22Rv1 (cell line): ENCODE results near the gene VIPR1.

Experiments
- ZFX ChIP-seq: fragments of 450-650 bp; IDR thresholded peaks from 2 replicates; pipeline ENCODE4 v1.6.1; 2017; ENCODE audit warnings: antibody characterized with exemption, borderline replicate concordance
- TF ChIP-seq, protein P1 (sequence below): fragments of 450-650 bp; IDR thresholded peaks from 2 replicates; pipeline ENCODE4 v1.5.1; 2017; ENCODE audit warnings: mild to moderate bottlenecking

DNA sequence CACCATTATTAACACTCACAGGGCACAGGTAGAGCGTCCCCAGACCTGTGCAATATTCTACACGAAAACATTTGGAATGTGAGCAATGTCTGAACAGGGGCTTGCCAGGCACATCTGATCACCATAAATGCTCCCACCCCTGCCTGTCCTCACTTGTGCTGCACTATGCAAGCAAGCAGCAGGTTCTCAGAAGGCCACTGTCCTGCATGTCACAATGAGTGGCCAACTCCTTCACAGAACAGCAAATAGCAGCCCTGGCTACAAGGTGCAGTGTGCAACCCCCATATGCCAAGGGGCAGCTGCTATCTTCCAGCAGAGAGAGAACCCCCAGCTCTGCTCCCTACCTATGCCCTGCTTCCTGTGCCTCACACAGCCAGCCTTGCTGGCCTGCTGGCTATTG is 46.7 kb downstream of the VIPR1 start:
- TF ChIP-seq, protein P1, sequence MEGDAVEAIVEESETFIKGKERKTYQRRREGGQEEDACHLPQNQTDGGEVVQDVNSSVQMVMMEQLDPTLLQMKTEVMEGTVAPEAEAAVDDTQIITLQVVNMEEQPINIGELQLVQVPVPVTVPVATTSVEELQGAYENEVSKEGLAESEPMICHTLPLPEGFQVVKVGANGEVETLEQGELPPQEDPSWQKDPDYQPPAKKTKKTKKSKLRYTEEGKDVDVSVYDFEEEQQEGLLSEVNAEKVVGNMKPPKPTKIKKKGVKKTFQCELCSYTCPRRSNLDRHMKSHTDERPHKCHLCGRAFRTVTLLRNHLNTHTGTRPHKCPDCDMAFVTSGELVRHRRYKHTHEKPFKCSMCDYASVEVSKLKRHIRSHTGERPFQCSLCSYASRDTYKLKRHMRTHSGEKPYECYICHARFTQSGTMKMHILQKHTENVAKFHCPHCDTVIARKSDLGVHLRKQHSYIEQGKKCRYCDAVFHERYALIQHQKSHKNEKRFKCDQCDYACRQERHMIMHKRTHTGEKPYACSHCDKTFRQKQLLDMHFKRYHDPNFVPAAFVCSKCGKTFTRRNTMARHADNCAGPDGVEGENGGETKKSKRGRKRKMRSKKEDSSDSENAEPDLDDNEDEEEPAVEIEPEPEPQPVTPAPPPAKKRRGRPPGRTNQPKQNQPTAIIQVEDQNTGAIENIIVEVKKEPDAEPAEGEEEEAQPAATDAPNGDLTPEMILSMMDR: no peak
- no peak for TF ChIP-seq ZFX
